Measurements from ENCODE around the gene DNAI7. TPM values are rescaled to one million over a fixed set of nuclear protein-coding genes. Genes with fewer than 3 reads are reported as not detected.

Gene DNAI7
- polyA plus RNA-seq, 2 of the 4 experiments (the other 2 are of a cell fraction) = 0.36 to 0.43 TPM

DNA sequence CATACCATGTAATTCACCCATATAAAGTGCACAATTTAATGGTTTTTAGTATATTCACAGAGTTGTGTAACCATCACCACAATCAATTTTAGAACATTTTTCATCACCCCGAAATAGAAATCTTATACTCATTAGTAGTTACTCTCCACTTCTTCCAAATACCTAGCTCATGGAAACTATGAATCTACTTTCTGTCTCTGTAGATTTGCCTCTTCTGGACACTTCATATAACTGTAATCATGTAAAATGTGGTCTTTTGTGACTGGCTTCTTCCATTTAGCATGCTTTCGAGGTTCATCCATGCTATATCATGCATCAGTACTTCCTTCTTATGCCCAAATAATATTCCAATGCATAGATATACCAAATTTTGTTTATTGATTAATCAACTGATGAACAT, 10.8 kb downstream of the DNAI7 start:
- no peak overlapping the region for H3K4me3 ChIP-seq
- H3K4me1 ChIP-seq = 0 out of 3 replicates have a peak, but pooled peaks cover 2% of the 10 kb centered on the region
- POLR2A ChIA-PET = no interaction called here
- no peak overlapping the region for H3K27ac ChIP-seq
- CTCF ChIA-PET = no interaction called here
- TF ChIP-seq, protein P1, sequence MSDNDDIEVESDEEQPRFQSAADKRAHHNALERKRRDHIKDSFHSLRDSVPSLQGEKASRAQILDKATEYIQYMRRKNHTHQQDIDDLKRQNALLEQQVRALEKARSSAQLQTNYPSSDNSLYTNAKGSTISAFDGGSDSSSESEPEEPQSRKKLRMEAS (IDR thresholded peaks at IDR 0.05) = no peak
- TF ChIP-seq KDM5A (IDR thresholded peaks at IDR 0.05) = no peak
- no peak for TF ChIP-seq RAD21 (conservative IDR thresholded peaks at IDR 0.05 in 1 of 2, IDR thresholded peaks at IDR 0.05 in 1 of 2)
- no peak for TF ChIP-seq HOXB5 (CRISPR knock-in tag; IDR thresholded peaks at IDR 0.05)
- TF ChIP-seq MYC (IDR thresholded peaks at IDR 0.05; ENCODE audit: borderline replicate concordance, low read length) = no peak
- TF ChIP-seq CHD4 (IDR thresholded peaks at IDR 0.05; ENCODE audit: borderline replicate concordance) = no peak
- no peak for ATAC-seq
- FAIRE-seq = no peak
- 52% methylated on average over 2 of the region's 2 CpGs for WGBS (ENCODE audit: missing lambda C conversion rate)
- H3K9me3 ChIP-seq = 0 out of 3 replicates have a peak, but pooled peaks cover 3% of the 10 kb centered on the region
- H3K4me2 ChIP-seq = no peak overlapping the region
- DNase-seq (ENCODE audit: low read depth in 1 of 2, low spot score in 1 of 2) = no peak

DNA sequence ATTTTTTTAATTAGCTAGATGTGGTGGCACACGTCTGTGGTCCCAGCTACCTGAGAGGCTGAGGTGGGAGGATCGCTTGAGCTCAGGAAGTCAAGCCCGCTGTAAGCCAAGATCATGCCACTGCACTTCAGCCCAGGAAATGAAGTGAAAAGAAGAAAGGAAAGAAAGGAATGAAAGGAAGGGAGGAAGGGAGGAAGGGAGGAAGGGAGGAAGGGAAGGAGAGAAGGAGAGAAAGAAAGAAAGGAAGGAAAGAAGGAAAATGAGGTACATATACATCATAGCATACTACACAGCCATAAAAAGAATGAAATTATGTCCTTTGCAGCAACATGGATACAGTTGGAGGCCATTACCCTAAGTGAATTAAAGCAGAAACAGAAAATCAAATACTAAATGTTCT, 12.2 kb downstream of the DNAI7 start:
- DNase-seq (ENCODE audit: low read depth in 1 of 2, low spot score in 1 of 2) = no peak
- ChIA-PET POLR2A (interaction anchor here (0.6 kb wide), 1 partner anchor 31 kb away, joined by 3 read pairs; no protein-coding TSS in a partner anchor), CTCF (interaction anchor here (1.0 kb wide), 1 partner anchor 58 kb away, joined by 4 read pairs; no protein-coding TSS in a partner anchor)
- no peak overlapping the region for H3K27ac ChIP-seq
- H3K9me3 ChIP-seq = 0 out of 3 replicates have a peak, but pooled peaks cover 5% of the 10 kb centered on the region
- TF ChIP-seq ESRRA (IDR thresholded peaks at IDR 0.05; ENCODE audit: borderline replicate concordance, low read length) = no peak
- TF ChIP-seq, protein P2, sequence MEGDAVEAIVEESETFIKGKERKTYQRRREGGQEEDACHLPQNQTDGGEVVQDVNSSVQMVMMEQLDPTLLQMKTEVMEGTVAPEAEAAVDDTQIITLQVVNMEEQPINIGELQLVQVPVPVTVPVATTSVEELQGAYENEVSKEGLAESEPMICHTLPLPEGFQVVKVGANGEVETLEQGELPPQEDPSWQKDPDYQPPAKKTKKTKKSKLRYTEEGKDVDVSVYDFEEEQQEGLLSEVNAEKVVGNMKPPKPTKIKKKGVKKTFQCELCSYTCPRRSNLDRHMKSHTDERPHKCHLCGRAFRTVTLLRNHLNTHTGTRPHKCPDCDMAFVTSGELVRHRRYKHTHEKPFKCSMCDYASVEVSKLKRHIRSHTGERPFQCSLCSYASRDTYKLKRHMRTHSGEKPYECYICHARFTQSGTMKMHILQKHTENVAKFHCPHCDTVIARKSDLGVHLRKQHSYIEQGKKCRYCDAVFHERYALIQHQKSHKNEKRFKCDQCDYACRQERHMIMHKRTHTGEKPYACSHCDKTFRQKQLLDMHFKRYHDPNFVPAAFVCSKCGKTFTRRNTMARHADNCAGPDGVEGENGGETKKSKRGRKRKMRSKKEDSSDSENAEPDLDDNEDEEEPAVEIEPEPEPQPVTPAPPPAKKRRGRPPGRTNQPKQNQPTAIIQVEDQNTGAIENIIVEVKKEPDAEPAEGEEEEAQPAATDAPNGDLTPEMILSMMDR (IDR thresholded peaks at IDR 0.05) = no peak
- TF ChIP-seq CEBPB (IDR thresholded peaks at IDR 0.05) = no peak
- H3K4me1 ChIP-seq = no peaks in the 10 kb centered on the region
- no peak overlapping the region for H3K4me3 ChIP-seq
- WGBS (ENCODE audit: missing lambda C conversion rate) = 50% methylated on average over 3 of the region's 3 CpGs
- no peak overlapping the region for H3K4me2 ChIP-seq
- no peak for ATAC-seq
- no peak for FAIRE-seq

DNA sequence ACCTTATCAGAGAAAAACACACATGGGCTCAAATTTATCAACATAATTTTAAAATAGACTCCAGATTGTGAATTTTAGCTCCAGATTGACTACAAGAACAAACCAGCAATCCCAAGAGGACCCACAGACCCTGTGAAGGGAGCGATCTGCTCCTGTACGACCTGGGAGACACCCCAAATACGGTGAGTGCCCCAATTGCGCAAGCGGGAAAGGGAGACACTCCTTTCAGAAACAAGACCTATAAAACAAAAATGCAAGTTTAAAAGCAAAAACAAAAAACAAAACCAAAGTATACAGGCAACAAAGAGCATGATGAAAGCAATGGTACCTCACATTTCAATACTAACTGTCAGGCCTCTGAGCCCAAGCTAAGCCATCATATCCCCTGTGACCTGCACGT, 32.1 kb downstream of the DNAI7 start:
- WGBS (ENCODE audit: missing lambda C conversion rate) = 68% methylated on average over 6 of the region's 6 CpGs
- FAIRE-seq = no peak
- no peak for DNase-seq (ENCODE audit: low read depth in 1 of 2, low spot score in 1 of 2)

More for the DNA sequence above, 32.1 kb downstream of the DNAI7 start:
- Histone ChIP-seq H3K4me1 (no peaks in the 10 kb centered on the region), H3K4me3 (no peak overlapping the region), H3K4me2 (no peak overlapping the region), H3K27ac (no peak overlapping the region), H3K9me3 (no peaks in the 10 kb centered on the region)
- ATAC-seq = no peak
- ChIA-PET POLR2A (no interaction called here), CTCF (no interaction called here)
- TF ChIP-seq, protein P3, sequence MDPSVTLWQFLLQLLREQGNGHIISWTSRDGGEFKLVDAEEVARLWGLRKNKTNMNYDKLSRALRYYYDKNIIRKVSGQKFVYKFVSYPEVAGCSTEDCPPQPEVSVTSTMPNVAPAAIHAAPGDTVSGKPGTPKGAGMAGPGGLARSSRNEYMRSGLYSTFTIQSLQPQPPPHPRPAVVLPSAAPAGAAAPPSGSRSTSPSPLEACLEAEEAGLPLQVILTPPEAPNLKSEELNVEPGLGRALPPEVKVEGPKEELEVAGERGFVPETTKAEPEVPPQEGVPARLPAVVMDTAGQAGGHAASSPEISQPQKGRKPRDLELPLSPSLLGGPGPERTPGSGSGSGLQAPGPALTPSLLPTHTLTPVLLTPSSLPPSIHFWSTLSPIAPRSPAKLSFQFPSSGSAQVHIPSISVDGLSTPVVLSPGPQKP (IDR thresholded peaks at IDR 0.05; ENCODE audit: low read depth, low read length) = no peak
- TF ChIP-seq ESRRA (IDR thresholded peaks at IDR 0.05; ENCODE audit: borderline replicate concordance, low read length) (no peak), FOSB (CRISPR knock-in tag; IDR thresholded peaks at IDR 0.05) (no peak), CHD2 (IDR thresholded peaks at IDR 0.05; ENCODE audit: low read length, partially characterized antibody) (no peak), CEBPB (IDR thresholded peaks at IDR 0.05) (peak; percentile 40 to 68; a peak in 3 of 4 replicates)
- TF ChIP-seq, protein P4, sequence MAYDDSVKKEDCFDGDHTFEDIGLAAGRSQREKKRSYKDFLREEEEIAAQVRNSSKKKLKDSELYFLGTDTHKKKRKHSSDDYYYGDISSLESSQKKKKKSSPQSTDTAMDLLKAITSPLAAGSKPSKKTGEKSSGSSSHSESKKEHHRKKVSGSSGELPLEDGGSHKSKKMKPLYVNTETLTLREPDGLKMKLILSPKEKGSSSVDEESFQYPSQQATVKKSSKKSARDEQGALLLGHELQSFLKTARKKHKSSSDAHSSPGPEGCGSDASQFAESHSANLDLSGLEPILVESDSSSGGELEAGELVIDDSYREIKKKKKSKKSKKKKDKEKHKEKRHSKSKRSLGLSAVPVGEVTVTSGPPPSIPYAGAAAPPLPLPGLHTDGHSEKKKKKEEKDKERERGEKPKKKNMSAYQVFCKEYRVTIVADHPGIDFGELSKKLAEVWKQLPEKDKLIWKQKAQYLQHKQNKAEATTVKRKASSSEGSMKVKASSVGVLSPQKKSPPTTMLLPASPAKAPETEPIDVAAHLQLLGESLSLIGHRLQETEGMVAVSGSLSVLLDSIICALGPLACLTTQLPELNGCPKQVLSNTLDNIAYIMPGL (CRISPR knock-in tag; IDR thresholded peaks at IDR 0.05; ENCODE audit: borderline replicate concordance) = no peak

All from A549 (cell line).